Measurements from ENCODE around the gene RABGGTB.
"Not testable (repeated sequence)": the region's sequence is repeated elsewhere in the genome, so short reads cannot be mapped to it uniquely, and the experiment has no call there.

RABGGTB gene

GRCh38 chr1:75796376-75797272 lies 10.6 kb downstream of the RABGGTB start, which contains the start of gene MSH4:
TSS of gene MSH4 (plus strand) at chr1:75796882. CDS start at chr1:75796986, 104 bp downstream.
- no peak for DNase-seq

- DNase-seq = no peak
Measured at GRCh38 chr1:75797273-75797588, 11.2 kb downstream of the RABGGTB start.

- no peak for DNase-seq
Measured at GRCh38 chr1:75797606-75798216, 11.7 kb downstream of the RABGGTB start.

- not testable (repeated sequence) for DNase-seq
Measured at GRCh38 chr1:75801480-75801879, 15.4 kb downstream of the RABGGTB start.

GRCh38 chr1:75808921-75809320 lies 22.9 kb downstream of the RABGGTB start:
- DNase-seq = no peak

- not testable (repeated sequence) for DNase-seq
Measured at GRCh38 chr1:75810113-75810512, 24.1 kb downstream of the RABGGTB start.

- DNase-seq = no peak
Measured at GRCh38 chr1:75811211-75811981, 25.3 kb downstream of the RABGGTB start.

- no peak for DNase-seq
Measured at GRCh38 chr1:75812065-75812464, 26.0 kb downstream of the RABGGTB start.

- DNase-seq = not testable (repeated sequence)
Measured at GRCh38 chr1:75823596-75823995, 37.5 kb downstream of the RABGGTB start.

- no peak for DNase-seq
Measured at GRCh38 chr1:75836528-75837100, 50.6 kb downstream of the RABGGTB start.

- DNase-seq = no peak
Measured at GRCh38 chr1:75838079-75838478, 52.0 kb downstream of the RABGGTB start.

GRCh38 chr1:75841421-75841820 lies 55.4 kb downstream of the RABGGTB start:
- no peak for DNase-seq
